Lung (tissue), 12 donors: ENCODE results near the gene URGCP. TPM values are rescaled to one million over a fixed set of nuclear protein-coding genes. Genes with fewer than 3 reads are reported as not detected.

Experiments
- ATAC-seq: fragments of 200-7000 bp; cut with Tn5 transposase; one replicate; pipeline ENCODE4 v1.9.1; 2020; ENCODE audit warnings: moderate number of reproducible peaks; ENCODE audit not compliant: insufficient read depth, low FRiP score
- DNase-seq, 3 donors: peaks; one replicate each; pipeline ENCODE4 v3.0.0-alpha.2; 2013 to 2017
- H3K27ac ChIP-seq, 2 donors: one replicate each; pipeline ENCODE4 v1.5.1; 2013; ENCODE audit warnings: mild to moderate bottlenecking in 2 of 2, moderate library complexity in 2 of 2, control low read depth in 1 of 2, inconsistent platforms in 1 of 2, low read depth in 1 of 2, low read length in 1 of 2
- H3K27me3 ChIP-seq, 3 donors: one replicate each; pipeline ENCODE4 v1.5.1; 2013; ENCODE audit warnings: low read length in 2 of 3; ENCODE audit not compliant: control insufficient read depth in 3 of 3, insufficient read depth in 3 of 3
- H3K36me3 ChIP-seq, 4 donors: one replicate each; pipeline ENCODE4 v1.5.1; 2013; ENCODE audit warnings: low read length in 4 of 4, mild to moderate bottlenecking in 1 of 4, moderate library complexity in 1 of 4; ENCODE audit not compliant: control insufficient read depth in 4 of 4, insufficient read depth in 4 of 4
- H3K4me1 ChIP-seq, 5 donors: one replicate each; pipeline ENCODE4 v1.5.1; 2013; ENCODE audit warnings: low read length in 5 of 5, mild to moderate bottlenecking in 2 of 5, moderate library complexity in 1 of 5; ENCODE audit not compliant: control insufficient read depth in 5 of 5, insufficient read depth in 5 of 5
- H3K4me3 ChIP-seq: one replicate; pipeline ENCODE4 v1.5.1; 2013; ENCODE audit warnings: mild to moderate bottlenecking, control low read depth, moderate library complexity
- H3K9ac ChIP-seq, 2 donors: one replicate each; pipeline ENCODE4 v1.5.1; 2013; ENCODE audit warnings: low read length in 2 of 2, control low read depth in 1 of 2; ENCODE audit not compliant: insufficient read depth in 1 of 2
- H3K9me3 ChIP-seq, 4 donors: one replicate each; pipeline ENCODE4 v1.5.1; 2013; ENCODE audit warnings: low read length in 3 of 4, mild to moderate bottlenecking in 1 of 4, moderate library complexity in 1 of 4; ENCODE audit not compliant: control insufficient read depth in 4 of 4, insufficient read depth in 3 of 4
- WGBS, 2 donors: extraction: QIAGEN DNeasy Blood & Tissue Kit; methylation state at CpG; one replicate each; pipeline ENCODE4 v1.1.7; 2013; 5-methylcytosine and 5-hydroxymethylcytosine counted together
- polyA plus RNA-seq, 2 donors: library from polyadenylated mRNA; stranded (reverse); fragments of 200-250 nt; gene quantifications; one replicate each; pipeline ENCODE4 v1.2.1, GENCODE V29; 2013
- total RNA-seq, 2 donors: library from RNA; depleted of rRNA in 1 of 2; stranded (reverse); fragments of >200 nt in 1 of 2; gene quantifications; one replicate each; pipeline ENCODE4 v1.2.1, GENCODE V29; 2014 to 2021
- TF ChIP-seq, protein P1 (sequence below): IDR thresholded peaks from 2 replicates; pipeline ENCODE4 v1.5.1; 2012; ENCODE audit warnings: mild to moderate bottlenecking; ENCODE audit errors: control extremely low read depth, extremely low read depth
- donor health status: control.
- donor health status: control.
- donor health status: Bipolar disorder and iron deficiency.
- donor health status: healthy.
- donor health status: DM: yes; HTN: yes; CAD: no.

URGCP gene
- total and polyA plus RNA-seq, 4 donors: 11.8 to 25.5 (median 19.7) TPM

DNA sequence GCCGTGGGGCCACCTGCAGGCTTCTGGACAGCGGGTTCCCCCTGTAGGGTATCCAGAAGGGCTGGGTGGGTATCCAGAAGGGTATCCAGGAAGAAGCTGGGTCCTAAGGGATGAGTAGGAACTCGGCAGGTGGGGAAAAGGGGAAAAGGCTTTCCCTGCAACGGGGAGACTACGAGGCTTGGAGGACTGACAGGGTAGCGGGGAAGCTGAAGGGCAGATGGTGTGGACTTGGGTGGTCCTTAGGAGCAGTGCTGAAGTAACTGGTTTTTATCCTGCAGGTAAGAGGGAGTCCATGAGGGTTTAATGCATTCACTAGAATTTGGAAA is 20.4 kb upstream of the URGCP start:
- peak overlapping the region; percentile 95 to 98 for H3K27ac ChIP-seq
- ATAC-seq: no peak
- WGBS, 2 donors: 2 to 3% methylated on average over 6 of the region's 6 CpGs
- TF ChIP-seq, protein P1, sequence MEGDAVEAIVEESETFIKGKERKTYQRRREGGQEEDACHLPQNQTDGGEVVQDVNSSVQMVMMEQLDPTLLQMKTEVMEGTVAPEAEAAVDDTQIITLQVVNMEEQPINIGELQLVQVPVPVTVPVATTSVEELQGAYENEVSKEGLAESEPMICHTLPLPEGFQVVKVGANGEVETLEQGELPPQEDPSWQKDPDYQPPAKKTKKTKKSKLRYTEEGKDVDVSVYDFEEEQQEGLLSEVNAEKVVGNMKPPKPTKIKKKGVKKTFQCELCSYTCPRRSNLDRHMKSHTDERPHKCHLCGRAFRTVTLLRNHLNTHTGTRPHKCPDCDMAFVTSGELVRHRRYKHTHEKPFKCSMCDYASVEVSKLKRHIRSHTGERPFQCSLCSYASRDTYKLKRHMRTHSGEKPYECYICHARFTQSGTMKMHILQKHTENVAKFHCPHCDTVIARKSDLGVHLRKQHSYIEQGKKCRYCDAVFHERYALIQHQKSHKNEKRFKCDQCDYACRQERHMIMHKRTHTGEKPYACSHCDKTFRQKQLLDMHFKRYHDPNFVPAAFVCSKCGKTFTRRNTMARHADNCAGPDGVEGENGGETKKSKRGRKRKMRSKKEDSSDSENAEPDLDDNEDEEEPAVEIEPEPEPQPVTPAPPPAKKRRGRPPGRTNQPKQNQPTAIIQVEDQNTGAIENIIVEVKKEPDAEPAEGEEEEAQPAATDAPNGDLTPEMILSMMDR: no peak
- peaks cover 0 to 7% (median 0%) of the 10 kb centered on the region in 5 donors for H3K4me1 ChIP-seq
- H3K4me3 ChIP-seq: peak overlapping the region; percentile 66
- H3K36me3 ChIP-seq: peaks cover 0 to 1% (median 0%) of the 10 kb centered on the region in 4 donors
- DNase-seq: no peak
- H3K9ac ChIP-seq: peak overlapping the region in 1 of 2 donors; percentile 35
- H3K27me3 ChIP-seq: no peaks in the 10 kb centered on the region
- no peaks in the 10 kb centered on the region for H3K9me3 ChIP-seq

- peaks cover 0 to 1% (median 0%) of the 10 kb centered on the region in 4 donors for H3K36me3 ChIP-seq
- peak within 1 kb of the TSS; percentile 28 to 50 for H3K9ac ChIP-seq
- peak within 1 kb of the TSS; percentile 66 for H3K4me3 ChIP-seq
- H3K27me3 ChIP-seq: no peaks in the 10 kb centered on the region
- DNase-seq (peak; percentile 62 to 75 (median 72)), ATAC-seq (peak; percentile 93)
- H3K9me3 ChIP-seq: no peaks in the 10 kb centered on the region
- H3K27ac ChIP-seq: peak within 1 kb of the TSS; percentile 95 to 98
- TF ChIP-seq, protein P1: no peak
- peaks cover 0 to 7% (median 0%) of the 10 kb centered on the region in 5 donors for H3K4me1 ChIP-seq
- WGBS, 2 donors: 0 to 1% methylated on average over 63 to 82 of the region's 82 CpGs
These were observed 19.8 kb upstream of the URGCP start, which contains the start of gene UBE2D4 for GRCh38 chr7:43925984-43926797. Gene UBE2D4, plus strand, starts transcription at chr7:43926436. Its CDS starts 97 bp downstream, at chr7:43926533.

- TF ChIP-seq, protein P1: no peak
- Histone ChIP-seq H3K27me3 (no peaks in the 10 kb centered on the region), H3K9me3 (no peaks in the 10 kb centered on the region), H3K9ac (no peak overlapping the region), H3K27ac (no peak overlapping the region), H3K36me3 (peaks cover 0 to 4% (median 0%) of the 10 kb centered on the region in 4 donors), H3K4me3 (no peak overlapping the region), H3K4me1 (peaks cover 0 to 7% (median 0%) of the 10 kb centered on the region in 5 donors)
- DNase-seq (no peak), ATAC-seq (no peak)
- WGBS, 2 donors: 93 to 98% methylated on average over 4 of the region's 4 CpGs
These were observed 16.3 kb upstream of the URGCP start for GRCh38 chr7:43922726-43923125.
